HEK293 (cell line): Measurements from ENCODE around the gene HS3ST5.

Source experiments
- CTCF ChIA-PET: fragments of 350-600 bp; formaldehyde crosslinking; extraction: SDS; loops from one replicate; lab custom pipeline; 2021; ENCODE audit warnings: antibody characterized with exemption; lab: Yijun Ruan, JAX
- POLR2A ChIA-PET: fragments of 300-600 bp; formaldehyde crosslinking; extraction: SDS; loops from one replicate; lab custom pipeline; 2020; ENCODE audit warnings: antibody characterized with exemption, inconsistent platforms; lab: Yijun Ruan, JAX
- H3K27ac ChIP-seq: fragments of 200-500 bp; sonication (Bioruptor generic); 2 replicates; pipeline ENCODE4 v1.5.1; 2014; ENCODE audit warnings: low read depth, low read length, control low read depth, inconsistent platforms; ENCODE audit errors: extremely low read depth
- H3K36me3 ChIP-seq, 2 experiments: fragments of 200-500 bp in 1 of 2; sonication (Bioruptor generic) in 1 of 2; 1 replicate in 1 of 2; 2 replicates in 1 of 2; pipeline ENCODE4 v1.5.1; 2014 to 2017; ENCODE audit warnings: inconsistent platforms in 2 of 2, low read length in 2 of 2; ENCODE audit not compliant: control insufficient read depth in 2 of 2, insufficient read depth in 1 of 2
- H3K4me1 ChIP-seq: fragments of 200-500 bp; sonication (Bioruptor generic); 2 replicates; pipeline ENCODE4 v1.5.1; 2014; ENCODE audit warnings: mild to moderate bottlenecking, low read length, inconsistent platforms; ENCODE audit not compliant: control insufficient read depth, insufficient read depth
- H3K4me3 ChIP-seq: 2 replicates; pipeline ENCODE4 v1.5.1; 2011; ENCODE audit warnings: low read depth, mild to moderate bottlenecking, control low read depth, low read length, moderate library complexity
- H3K9me3 ChIP-seq: fragments of 200-500 bp; sonication (Bioruptor generic); 2 replicates; pipeline ENCODE4 v1.5.1; 2014; ENCODE audit warnings: low read depth, low read length, inconsistent platforms; ENCODE audit not compliant: control insufficient read depth, insufficient read depth
- BCL11A ChIP-seq: fragments of 450-650 bp; formaldehyde crosslinking; IDR thresholded peaks from 2 replicates; pipeline ENCODE4 v1.5.1; 2016; ENCODE audit warnings: low read depth, missing biosample characterization, missing genetic modification characterization
- GLIS2 ChIP-seq: fragments of 450-650 bp; formaldehyde crosslinking; IDR thresholded peaks from 2 replicates; pipeline ENCODE4 v1.5.1; 2016; ENCODE audit warnings: missing biosample characterization, missing genetic modification characterization
- ZFP41 ChIP-seq: fragments of 450-650 bp; formaldehyde crosslinking; IDR thresholded peaks from 2 replicates; pipeline ENCODE4 v1.5.1; 2016; ENCODE audit warnings: missing biosample characterization, missing genetic modification characterization, borderline replicate concordance
- ZNF169 ChIP-seq: fragments of 450-650 bp; formaldehyde crosslinking; IDR thresholded peaks from 2 replicates; pipeline ENCODE4 v1.5.1; 2016; ENCODE audit warnings: missing biosample characterization, missing genetic modification characterization
- ZNF214 ChIP-seq: fragments of 450-650 bp; formaldehyde crosslinking; IDR thresholded peaks from 2 replicates; pipeline ENCODE4 v1.5.1; 2017; ENCODE audit warnings: missing biosample characterization, mild to moderate bottlenecking, missing genetic modification characterization, borderline replicate concordance
- ZNF600 ChIP-seq: fragments of 450-650 bp; formaldehyde crosslinking; IDR thresholded peaks from 2 replicates; pipeline ENCODE4 v1.5.1; 2016; ENCODE audit warnings: missing biosample characterization, missing genetic modification characterization
- ZNF664 ChIP-seq: fragments of 450-650 bp; formaldehyde crosslinking; IDR thresholded peaks from 2 replicates; pipeline ENCODE4 v1.5.1; 2016; ENCODE audit warnings: missing biosample characterization, missing genetic modification characterization
- ZNF701 ChIP-seq: fragments of 450-650 bp; formaldehyde crosslinking; IDR thresholded peaks from 2 replicates; pipeline ENCODE4 v1.5.1; 2016; ENCODE audit warnings: missing biosample characterization, missing genetic modification characterization
- ZNF843 ChIP-seq: fragments of 450-650 bp; formaldehyde crosslinking; IDR thresholded peaks from 2 replicates; pipeline ENCODE4 v1.5.1; 2016; ENCODE audit warnings: missing biosample characterization, missing genetic modification characterization
- TF ChIP-seq, protein P1 (sequence below): fragments of 450-650 bp; formaldehyde crosslinking; IDR thresholded peaks from 2 replicates; pipeline ENCODE4 v1.5.1; 2016; ENCODE audit warnings: missing biosample characterization, missing genetic modification characterization
- TF ChIP-seq, protein P2 (sequence below): fragments of 450-650 bp; formaldehyde crosslinking; IDR thresholded peaks from 2 replicates; pipeline ENCODE4 v1.5.1; 2016; ENCODE audit warnings: missing biosample characterization, missing genetic modification characterization
- TF ChIP-seq, protein P3 (sequence below): IDR thresholded peaks from 2 replicates; pipeline ENCODE4 v1.6.1; 2011; ENCODE audit warnings: mild to moderate bottlenecking, low read depth, low read length, borderline replicate concordance

Gene HS3ST5

DNA sequence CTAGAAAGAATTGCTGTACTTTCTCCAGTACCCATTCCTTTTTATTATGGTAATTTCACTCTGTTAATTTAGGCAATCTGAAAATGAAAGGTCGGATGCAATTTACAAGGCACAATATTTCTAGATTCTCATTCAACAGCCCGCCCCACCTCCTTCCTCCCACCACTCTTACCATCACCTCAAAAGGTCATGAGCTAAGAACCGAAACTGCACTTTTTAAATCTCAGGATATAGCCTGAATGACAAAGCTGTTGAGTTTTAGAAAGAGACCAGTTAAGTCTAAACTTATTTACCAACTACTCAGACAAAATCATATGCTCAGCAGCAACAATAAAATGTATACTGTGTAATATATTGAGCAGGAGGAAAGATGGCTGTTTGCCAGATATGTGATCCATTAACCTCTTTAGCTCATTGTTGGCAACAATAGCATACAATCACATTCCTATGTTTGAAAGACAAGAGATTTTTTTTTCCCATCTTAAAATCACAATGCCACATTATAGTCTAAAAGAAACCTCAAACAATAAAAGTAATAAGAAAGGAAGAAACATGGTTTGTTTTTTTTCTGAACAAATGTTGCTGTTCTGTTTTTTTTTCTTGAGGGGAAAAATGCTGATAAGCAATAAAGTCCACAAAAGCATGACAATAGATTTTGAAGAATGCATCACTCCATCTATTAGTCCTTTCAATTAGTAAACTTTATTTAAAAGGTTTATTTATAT lies 1.6 kb upstream of the HS3ST5 start:
- CTCF ChIA-PET, result interaction anchor here (0.5 to 2.0 kb wide), 11 partner anchors 9 to 1872 kb away, joined by 3 to 9 read pairs (median 3); no protein-coding TSS in a partner anchor
- no peaks in the 10 kb centered on the region for H3K36me3 ChIP-seq
- no peak for TF ChIP-seq ZNF214 (tag by site-specific recombination)
- TF ChIP-seq, protein P1, sequence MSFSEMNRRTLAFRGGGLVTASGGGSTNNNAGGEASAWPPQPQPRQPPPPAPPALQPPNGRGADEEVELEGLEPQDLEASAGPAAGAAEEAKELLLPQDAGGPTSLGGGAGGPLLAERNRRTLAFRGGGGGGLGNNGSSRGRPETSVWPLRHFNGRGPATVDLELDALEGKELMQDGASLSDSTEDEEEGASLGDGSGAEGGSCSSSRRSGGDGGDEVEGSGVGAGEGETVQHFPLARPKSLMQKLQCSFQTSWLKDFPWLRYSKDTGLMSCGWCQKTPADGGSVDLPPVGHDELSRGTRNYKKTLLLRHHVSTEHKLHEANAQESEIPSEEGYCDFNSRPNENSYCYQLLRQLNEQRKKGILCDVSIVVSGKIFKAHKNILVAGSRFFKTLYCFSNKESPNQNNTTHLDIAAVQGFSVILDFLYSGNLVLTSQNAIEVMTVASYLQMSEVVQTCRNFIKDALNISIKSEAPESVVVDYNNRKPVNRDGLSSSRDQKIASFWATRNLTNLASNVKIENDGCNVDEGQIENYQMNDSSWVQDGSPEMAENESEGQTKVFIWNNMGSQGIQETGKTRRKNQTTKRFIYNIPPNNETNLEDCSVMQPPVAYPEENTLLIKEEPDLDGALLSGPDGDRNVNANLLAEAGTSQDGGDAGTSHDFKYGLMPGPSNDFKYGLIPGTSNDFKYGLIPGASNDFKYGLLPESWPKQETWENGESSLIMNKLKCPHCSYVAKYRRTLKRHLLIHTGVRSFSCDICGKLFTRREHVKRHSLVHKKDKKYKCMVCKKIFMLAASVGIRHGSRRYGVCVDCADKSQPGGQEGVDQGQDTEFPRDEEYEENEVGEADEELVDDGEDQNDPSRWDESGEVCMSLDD (tag by site-specific recombination), result no peak
- no peak for TF ChIP-seq ZNF169 (tag by site-specific recombination)
- TF ChIP-seq BCL11A (tag by site-specific recombination), result no peak
- TF ChIP-seq, all 188 proteins: peak for 0
- no peak overlapping the region for H3K27ac ChIP-seq
- H3K4me3 ChIP-seq, result peak overlapping the region; percentile 86
- H3K4me1 ChIP-seq, result peaks cover 13% of the 10 kb centered on the region
- H3K9me3 ChIP-seq, result no peaks in the 10 kb centered on the region
- POLR2A ChIA-PET, result no interaction called here

DNA sequence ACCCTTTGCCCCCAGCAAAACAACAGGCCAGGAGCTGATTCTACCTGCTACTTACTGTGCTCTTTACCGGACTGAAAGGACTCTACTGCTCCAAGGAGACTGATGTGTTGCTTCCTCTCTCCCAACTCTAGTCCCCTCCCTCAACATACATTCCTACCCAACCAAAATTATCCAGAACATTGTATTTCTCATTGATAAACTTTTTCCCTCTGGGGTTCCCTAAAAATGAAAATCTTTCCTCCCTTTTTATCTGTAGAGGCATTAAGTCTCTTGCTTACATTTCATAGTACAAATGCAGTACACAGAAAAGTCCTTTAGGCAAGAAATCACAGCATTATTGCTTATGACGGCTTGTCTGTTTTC lies 940 bp upstream of the HS3ST5 start:
- ChIA-PET POLR2A (interaction anchor here (1.1 to 1.3 kb wide), 2 partner anchors 10 to 109 kb away, joined by 3 read pairs; no protein-coding TSS in a partner anchor), CTCF (interaction anchor here (0.5 to 1.8 kb wide), 9 partner anchors 9 to 1872 kb away, joined by 3 to 9 read pairs (median 3); no protein-coding TSS in a partner anchor)
- Histone ChIP-seq H3K4me1 (peaks cover 13% of the 10 kb centered on the region), H3K9me3 (no peaks in the 10 kb centered on the region), H3K36me3 (no peaks in the 10 kb centered on the region), H3K27ac (no peak overlapping the region; the same call in 1 of the 2 replicates), H3K4me3 (peak overlapping the region; percentile 86)
- TF ChIP-seq GLIS2 (tag by site-specific recombination), result no peak
- no peak for TF ChIP-seq ZNF843 (tag by site-specific recombination)
- TF ChIP-seq, protein P2, sequence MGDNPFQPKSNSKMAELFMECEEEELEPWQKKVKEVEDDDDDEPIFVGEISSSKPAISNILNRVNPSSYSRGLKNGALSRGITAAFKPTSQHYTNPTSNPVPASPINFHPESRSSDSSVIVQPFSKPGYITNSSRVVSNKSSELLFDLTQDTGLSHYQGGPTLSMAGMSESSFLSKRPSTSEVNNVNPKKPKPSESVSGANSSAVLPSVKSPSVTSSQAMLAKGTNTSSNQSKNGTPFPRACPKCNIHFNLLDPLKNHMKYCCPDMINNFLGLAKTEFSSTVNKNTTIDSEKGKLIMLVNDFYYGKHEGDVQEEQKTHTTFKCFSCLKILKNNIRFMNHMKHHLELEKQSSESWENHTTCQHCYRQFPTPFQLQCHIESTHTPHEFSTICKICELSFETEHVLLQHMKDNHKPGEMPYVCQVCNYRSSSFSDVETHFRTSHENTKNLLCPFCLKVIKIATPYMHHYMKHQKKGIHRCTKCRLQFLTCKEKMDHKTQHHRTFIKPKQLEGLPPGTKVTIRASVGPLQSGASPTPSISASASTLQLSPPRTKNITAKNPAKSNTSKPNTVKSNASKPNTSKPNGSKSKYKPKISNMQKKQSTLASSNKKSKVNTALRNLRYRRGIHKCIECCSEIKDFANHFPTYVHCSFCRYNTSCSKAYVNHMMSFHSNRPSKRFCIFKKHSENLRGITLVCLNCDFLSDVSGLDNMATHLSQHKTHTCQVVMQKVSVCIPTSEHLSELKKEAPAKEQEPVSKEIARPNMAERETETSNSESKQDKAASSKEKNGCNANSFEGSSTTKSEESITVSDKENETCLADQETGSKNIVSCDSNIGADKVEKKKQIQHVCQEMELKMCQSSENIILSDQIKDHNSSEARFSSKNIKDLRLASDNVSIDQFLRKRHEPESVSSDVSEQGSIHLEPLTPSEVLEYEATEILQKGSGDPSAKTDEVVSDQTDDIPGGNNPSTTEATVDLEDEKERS (tag by site-specific recombination), result no peak
- TF ChIP-seq ZNF600, result 0 out of 2 replicates have a peak, but pooled peaks have one; percentile 51
- no peak for TF ChIP-seq ZNF664
- TF ChIP-seq, protein P3, sequence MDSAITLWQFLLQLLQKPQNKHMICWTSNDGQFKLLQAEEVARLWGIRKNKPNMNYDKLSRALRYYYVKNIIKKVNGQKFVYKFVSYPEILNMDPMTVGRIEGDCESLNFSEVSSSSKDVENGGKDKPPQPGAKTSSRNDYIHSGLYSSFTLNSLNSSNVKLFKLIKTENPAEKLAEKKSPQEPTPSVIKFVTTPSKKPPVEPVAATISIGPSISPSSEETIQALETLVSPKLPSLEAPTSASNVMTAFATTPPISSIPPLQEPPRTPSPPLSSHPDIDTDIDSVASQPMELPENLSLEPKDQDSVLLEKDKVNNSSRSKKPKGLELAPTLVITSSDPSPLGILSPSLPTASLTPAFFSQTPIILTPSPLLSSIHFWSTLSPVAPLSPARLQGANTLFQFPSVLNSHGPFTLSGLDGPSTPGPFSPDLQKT, result no peak
- TF ChIP-seq ZNF701 (tag by site-specific recombination), result no peak
- TF ChIP-seq ZFP41 (tag by site-specific recombination), result no peak
